Lung (tissue), 12 donors: Measurements from ENCODE around the gene SPATA32. TPM values are rescaled to one million over a fixed set of nuclear protein-coding genes. Genes with fewer than 3 reads are reported as not detected.
A peak's percentile ranks its signal among the peaks of the same experiment; 100 is the strongest.

Source experiments
- ATAC-seq: fragments of 200-7000 bp; cut with Tn5 transposase; one replicate; pipeline ENCODE4 v1.9.1; 2020; ENCODE audit warnings: moderate number of reproducible peaks; ENCODE audit not compliant: insufficient read depth, low FRiP score
- DNase-seq, 3 donors: peaks; one replicate each; pipeline ENCODE4 v3.0.0-alpha.2; 2013 to 2017
- H3K27ac ChIP-seq, 2 donors: one replicate each; pipeline ENCODE4 v1.5.1; 2013; ENCODE audit warnings: mild to moderate bottlenecking in 2 of 2, moderate library complexity in 2 of 2, control low read depth in 1 of 2, inconsistent platforms in 1 of 2, low read depth in 1 of 2, low read length in 1 of 2
- H3K27me3 ChIP-seq, 3 donors: one replicate each; pipeline ENCODE4 v1.5.1; 2013; ENCODE audit warnings: low read length in 2 of 3; ENCODE audit not compliant: control insufficient read depth in 3 of 3, insufficient read depth in 3 of 3
- H3K36me3 ChIP-seq, 4 donors: one replicate each; pipeline ENCODE4 v1.5.1; 2013; ENCODE audit warnings: low read length in 4 of 4, mild to moderate bottlenecking in 1 of 4, moderate library complexity in 1 of 4; ENCODE audit not compliant: control insufficient read depth in 4 of 4, insufficient read depth in 4 of 4
- H3K4me1 ChIP-seq, 5 donors: one replicate each; pipeline ENCODE4 v1.5.1; 2013; ENCODE audit warnings: low read length in 5 of 5, mild to moderate bottlenecking in 2 of 5, moderate library complexity in 1 of 5; ENCODE audit not compliant: control insufficient read depth in 5 of 5, insufficient read depth in 5 of 5
- H3K4me3 ChIP-seq: one replicate; pipeline ENCODE4 v1.5.1; 2013; ENCODE audit warnings: mild to moderate bottlenecking, control low read depth, moderate library complexity
- H3K9ac ChIP-seq, 2 donors: one replicate each; pipeline ENCODE4 v1.5.1; 2013; ENCODE audit warnings: low read length in 2 of 2, control low read depth in 1 of 2; ENCODE audit not compliant: insufficient read depth in 1 of 2
- H3K9me3 ChIP-seq, 4 donors: one replicate each; pipeline ENCODE4 v1.5.1; 2013; ENCODE audit warnings: low read length in 3 of 4, mild to moderate bottlenecking in 1 of 4, moderate library complexity in 1 of 4; ENCODE audit not compliant: control insufficient read depth in 4 of 4, insufficient read depth in 3 of 4
- WGBS, 2 donors: extraction: QIAGEN DNeasy Blood & Tissue Kit; methylation state at CpG; one replicate each; pipeline ENCODE4 v1.1.7; 2013; 5-methylcytosine and 5-hydroxymethylcytosine counted together
- polyA plus RNA-seq, 2 donors: library from polyadenylated mRNA; stranded (reverse); fragments of 200-250 nt; gene quantifications; one replicate each; pipeline ENCODE4 v1.2.1, GENCODE V29; 2013
- total RNA-seq, 2 donors: library from RNA; depleted of rRNA in 1 of 2; stranded (reverse); fragments of >200 nt in 1 of 2; gene quantifications; one replicate each; pipeline ENCODE4 v1.2.1, GENCODE V29; 2014 to 2021
- TF ChIP-seq, protein P1 (sequence below): IDR thresholded peaks from 2 replicates; pipeline ENCODE4 v1.5.1; 2012; ENCODE audit warnings: mild to moderate bottlenecking; ENCODE audit errors: control extremely low read depth, extremely low read depth
- donor health status: control.
- donor health status: control.
- donor health status: Bipolar disorder and iron deficiency.
- donor health status: healthy.
- donor health status: DM: yes; HTN: yes; CAD: no.

SPATA32 gene
- total and polyA plus RNA-seq, 4 donors, result 0.08 to 0.40 (median 0.21) TPM; not detected in 1

DNA sequence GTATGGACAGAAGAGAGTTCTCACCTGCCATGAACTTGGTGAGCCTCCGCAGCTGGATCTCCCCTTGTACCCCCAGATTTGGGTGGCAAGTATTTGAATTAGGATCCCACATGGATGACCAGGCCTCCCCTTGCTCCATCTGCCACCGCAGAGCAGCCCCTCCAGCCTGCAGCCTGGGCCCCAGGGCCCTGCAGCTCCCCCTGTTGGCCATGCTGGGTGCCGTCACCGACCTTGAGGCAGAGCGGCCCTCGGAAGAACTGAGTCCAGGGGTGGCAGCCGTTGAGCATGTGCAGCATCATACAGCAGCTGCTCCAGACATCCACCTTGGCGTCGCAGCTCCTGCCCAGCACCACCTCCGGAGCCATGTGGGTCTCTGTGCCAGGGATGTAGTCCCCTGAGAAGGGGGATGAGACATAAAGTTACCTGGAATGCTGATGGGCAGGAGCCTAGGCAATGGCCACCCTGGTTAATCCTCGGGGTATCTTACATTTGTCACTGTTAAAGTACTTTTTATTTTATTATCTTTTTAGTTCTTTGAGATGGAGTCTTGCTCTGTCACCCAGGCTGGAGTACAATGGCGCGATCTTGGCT lies 9.0 kb upstream of the SPATA32 start:
- Histone ChIP-seq H3K4me1 (no peaks in the 10 kb centered on the region), H3K9ac (no peak overlapping the region), H3K9me3 (no peaks in the 10 kb centered on the region), H3K27ac (no peak overlapping the region), H3K36me3 (peaks cover 20 to 60% (median 40%) of the 10 kb centered on the region in 4 donors), H3K27me3 (no peaks in the 10 kb centered on the region), H3K4me3 (no peak overlapping the region)
- WGBS, 2 donors, result 81 to 84% methylated on average over 13 of the region's 13 CpGs
- TF ChIP-seq, protein P1, sequence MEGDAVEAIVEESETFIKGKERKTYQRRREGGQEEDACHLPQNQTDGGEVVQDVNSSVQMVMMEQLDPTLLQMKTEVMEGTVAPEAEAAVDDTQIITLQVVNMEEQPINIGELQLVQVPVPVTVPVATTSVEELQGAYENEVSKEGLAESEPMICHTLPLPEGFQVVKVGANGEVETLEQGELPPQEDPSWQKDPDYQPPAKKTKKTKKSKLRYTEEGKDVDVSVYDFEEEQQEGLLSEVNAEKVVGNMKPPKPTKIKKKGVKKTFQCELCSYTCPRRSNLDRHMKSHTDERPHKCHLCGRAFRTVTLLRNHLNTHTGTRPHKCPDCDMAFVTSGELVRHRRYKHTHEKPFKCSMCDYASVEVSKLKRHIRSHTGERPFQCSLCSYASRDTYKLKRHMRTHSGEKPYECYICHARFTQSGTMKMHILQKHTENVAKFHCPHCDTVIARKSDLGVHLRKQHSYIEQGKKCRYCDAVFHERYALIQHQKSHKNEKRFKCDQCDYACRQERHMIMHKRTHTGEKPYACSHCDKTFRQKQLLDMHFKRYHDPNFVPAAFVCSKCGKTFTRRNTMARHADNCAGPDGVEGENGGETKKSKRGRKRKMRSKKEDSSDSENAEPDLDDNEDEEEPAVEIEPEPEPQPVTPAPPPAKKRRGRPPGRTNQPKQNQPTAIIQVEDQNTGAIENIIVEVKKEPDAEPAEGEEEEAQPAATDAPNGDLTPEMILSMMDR, result peak; percentile 5
- no peak for ATAC-seq
- DNase-seq, result no peak

DNA sequence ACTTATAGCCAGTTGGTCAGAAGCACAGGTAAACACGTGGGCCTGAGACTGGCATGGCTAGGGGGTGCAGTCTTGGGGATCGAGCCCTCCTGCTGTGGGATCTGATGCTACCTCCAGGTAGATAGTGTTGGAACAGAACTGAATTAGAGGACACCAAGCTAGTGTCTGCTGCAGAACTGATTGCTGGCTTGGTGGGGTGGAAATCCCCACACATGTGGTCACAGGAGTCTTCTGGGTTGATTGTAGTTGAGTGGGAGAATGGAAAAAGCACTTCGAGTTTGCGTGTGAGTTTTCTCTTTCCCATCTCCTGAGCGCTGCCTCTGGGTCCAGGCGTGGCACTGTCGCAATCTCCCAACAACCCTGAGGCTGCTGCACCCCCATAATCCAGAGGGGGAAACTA lies 8.0 kb upstream of the SPATA32 start:
- TF ChIP-seq, protein P1, result no peak
- H3K9me3 ChIP-seq, result no peaks in the 10 kb centered on the region
- H3K27ac ChIP-seq, result no peak overlapping the region
- H3K36me3 ChIP-seq, result peaks cover 20 to 65% (median 43%) of the 10 kb centered on the region in 4 donors
- no peak overlapping the region for H3K9ac ChIP-seq
- H3K4me1 ChIP-seq, result no peaks in the 10 kb centered on the region
- no peak for ATAC-seq
- DNase-seq, result no peak
- no peaks in the 10 kb centered on the region for H3K27me3 ChIP-seq
- H3K4me3 ChIP-seq, result no peak overlapping the region
- WGBS, 2 donors, result 87 to 89% methylated on average over 7 of the region's 7 CpGs

DNA sequence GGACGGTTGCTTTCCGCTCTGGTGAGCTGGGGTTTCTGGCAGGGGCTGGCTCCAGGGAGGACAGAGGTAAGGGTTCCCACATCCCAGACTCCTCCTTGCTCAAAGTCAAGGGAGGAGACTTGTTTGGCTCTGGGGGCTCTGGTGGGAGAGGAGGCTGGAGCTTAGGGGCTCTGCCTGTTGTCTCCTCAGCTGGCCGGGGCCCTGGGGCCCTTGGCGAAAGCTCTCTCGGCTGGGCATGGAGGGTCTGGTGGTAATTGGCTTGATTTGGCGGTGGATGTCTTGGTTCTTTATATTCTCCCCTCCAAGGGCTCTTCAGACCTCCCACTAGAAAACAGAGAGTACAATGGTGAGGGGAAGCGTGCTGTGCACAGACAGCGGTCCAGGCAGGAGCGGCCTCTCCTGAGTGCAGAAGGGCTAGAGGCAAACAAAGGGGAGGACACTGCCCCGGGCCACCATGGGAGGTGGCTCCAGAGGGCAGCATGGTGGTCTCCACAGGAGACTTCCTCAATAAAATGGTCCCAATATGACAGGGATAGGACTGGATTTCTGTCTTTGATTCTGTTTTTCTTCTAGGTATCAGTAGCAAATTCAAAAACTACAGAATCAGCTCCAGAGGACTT lies 5.7 kb upstream of the SPATA32 start:
- no peak overlapping the region for H3K9ac ChIP-seq
- ATAC-seq (no peak), DNase-seq (no peak)
- H3K27me3 ChIP-seq, result no peaks in the 10 kb centered on the region
- H3K4me3 ChIP-seq, result no peak overlapping the region
- TF ChIP-seq, protein P1, result no peak
- no peaks in the 10 kb centered on the region for H3K9me3 ChIP-seq
- peaks cover 20 to 66% (median 41%) of the 10 kb centered on the region in 4 donors for H3K36me3 ChIP-seq
- peaks cover 0 to 10% (median 6%) of the 10 kb centered on the region in 5 donors for H3K4me1 ChIP-seq
- 95 to 100% methylated on average over 10 of the region's 10 CpGs for WGBS, 2 donors
- H3K27ac ChIP-seq, result no peak overlapping the region
